ENCODE results near the gene PRDM11. TPM values are rescaled to one million over a fixed set of nuclear protein-coding genes. Genes with fewer than 3 reads are reported as not detected.
A peak's percentile ranks its signal among the peaks of the same experiment; 100 is the strongest.

The PRDM11 gene
- polyA plus RNA-seq, 6 donors from 2014 or later: 0.75 to 3.6 (median 1.6) TPM

DNA sequence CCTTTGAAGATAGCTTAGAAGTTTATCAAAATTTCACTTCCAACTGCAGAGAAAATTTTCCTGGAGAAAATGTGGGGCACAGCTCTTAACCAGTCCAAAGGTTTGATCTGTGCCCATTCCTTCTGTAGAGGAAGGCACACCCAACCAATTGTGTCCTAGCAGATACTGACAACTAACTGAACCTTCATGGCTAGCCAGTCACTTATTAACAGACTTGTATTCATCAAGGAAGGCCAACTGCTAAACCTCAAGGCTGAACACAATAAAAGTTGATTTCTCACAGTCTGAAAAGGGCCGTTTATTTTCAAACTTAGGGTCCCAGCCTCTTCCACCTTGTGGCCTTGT is 120.2 kb downstream of the PRDM11 start:
- DNase-seq: no peak
- Mint-ChIP-seq H3K4me3 (no peak overlapping the region), H3K27me3 (peaks cover 56 to 74% (median 65%) of the 10 kb centered on the region in 3 donors), H3K36me3 (peaks cover 6 to 7% of the 10 kb centered on the region in 2 donors), H3K9me3 (peaks cover 4 to 9% (median 5%) of the 10 kb centered on the region in 7 donors), H3K4me1 (peaks cover 0 to 2% (median 0%) of the 10 kb centered on the region in 3 donors), H3K27ac (no peak overlapping the region)
- no peak for ATAC-seq (ENCODE audit: low read depth in 2 of 2)

DNA sequence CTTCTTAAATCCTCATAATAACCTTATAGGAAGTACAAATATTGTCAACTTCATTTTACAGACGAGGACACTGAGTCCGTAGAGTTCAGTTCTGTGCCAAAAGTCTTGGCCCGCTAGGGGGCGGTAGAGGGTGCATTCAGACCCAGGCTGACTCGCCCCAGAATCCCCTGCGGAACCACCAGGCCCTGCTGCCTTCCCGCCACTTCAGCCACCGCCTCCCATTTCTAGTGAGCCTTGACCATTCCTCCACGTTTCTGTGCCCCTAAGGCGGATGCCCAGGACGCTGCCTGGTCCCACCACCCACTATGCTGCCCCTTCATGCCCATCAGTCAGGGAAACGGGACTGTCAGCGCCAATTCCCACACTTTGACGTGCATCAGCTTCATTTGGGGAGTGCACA is 120.6 kb downstream of the PRDM11 start:
- H3K36me3 Mint-ChIP-seq: peaks cover 6 to 9% of the 10 kb centered on the region in 2 donors
- H3K27me3 Mint-ChIP-seq: peaks cover 58 to 73% (median 66%) of the 10 kb centered on the region in 3 donors
- DNase-seq: no peak
- ATAC-seq (ENCODE audit: low read depth in 2 of 2): no peak
- H3K27ac Mint-ChIP-seq: no peak overlapping the region
- no peak overlapping the region for H3K4me3 Mint-ChIP-seq
- peaks cover 0 to 2% (median 0%) of the 10 kb centered on the region in 3 donors for H3K4me1 Mint-ChIP-seq
- H3K9me3 Mint-ChIP-seq: peaks cover 4 to 11% (median 5%) of the 10 kb centered on the region in 7 donors

DNA sequence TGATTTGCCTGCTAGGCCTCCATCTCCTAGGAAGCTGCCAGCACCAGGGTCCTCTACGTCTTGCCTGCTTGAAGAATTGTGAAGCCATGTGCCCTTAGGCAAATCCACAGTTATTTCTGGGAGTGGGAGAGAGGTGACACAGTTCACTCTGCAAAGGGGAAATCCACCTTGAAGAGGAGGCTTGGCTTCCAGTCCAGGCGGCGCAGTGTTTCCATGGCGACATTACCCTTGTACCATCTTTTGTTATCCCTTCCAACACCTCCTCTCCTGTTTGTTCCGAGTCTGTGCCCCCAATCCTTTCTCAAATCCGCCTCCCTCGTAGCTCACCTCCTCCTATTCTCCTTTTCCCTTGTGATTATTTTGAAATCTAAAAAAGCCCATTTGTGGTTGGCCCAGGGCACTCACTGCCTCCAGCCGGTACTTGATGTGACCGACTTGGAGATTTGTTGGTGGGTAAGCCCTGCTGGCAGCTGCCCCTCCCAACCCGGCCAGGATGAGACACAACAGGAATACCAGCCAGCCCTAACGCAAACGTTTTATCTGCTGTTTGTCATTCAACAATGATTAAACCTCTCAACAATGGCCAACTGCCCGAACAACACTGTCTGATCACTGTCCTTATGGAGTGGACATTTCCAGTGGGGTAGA is 121.3 kb downstream of the PRDM11 start:
- peaks cover 4 to 11% (median 6%) of the 10 kb centered on the region in 7 donors for H3K9me3 Mint-ChIP-seq
- ATAC-seq (ENCODE audit: low read depth in 2 of 2) (no peak), DNase-seq (no peak)
- H3K36me3 Mint-ChIP-seq: peaks cover 6 to 9% of the 10 kb centered on the region in 2 donors
- H3K27me3 Mint-ChIP-seq: peaks cover 59 to 70% (median 66%) of the 10 kb centered on the region in 3 donors
- no peak overlapping the region for H3K27ac Mint-ChIP-seq
- H3K4me3 Mint-ChIP-seq: no peak overlapping the region
- peaks cover 0 to 2% (median 0%) of the 10 kb centered on the region in 3 donors for H3K4me1 Mint-ChIP-seq

DNA sequence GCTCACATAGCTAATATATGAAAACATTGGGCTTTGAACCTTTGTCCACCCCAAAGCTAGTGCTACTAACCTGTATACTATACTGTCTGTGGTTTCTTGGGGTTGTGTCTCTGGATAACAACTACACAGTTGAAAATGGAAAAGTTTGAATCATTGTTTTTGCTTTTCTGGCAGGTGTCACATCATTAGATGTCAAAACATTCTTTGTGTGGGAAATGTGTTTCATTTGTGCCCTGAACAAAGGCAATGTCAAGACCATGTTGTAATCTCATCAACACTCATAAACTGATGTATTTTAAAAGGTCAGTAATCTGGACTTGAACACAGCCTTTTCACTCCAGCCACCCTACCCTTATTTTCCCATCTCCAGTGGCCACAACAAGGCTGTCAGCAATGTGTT is 123.2 kb downstream of the PRDM11 start:
- ATAC-seq (ENCODE audit: low read depth in 2 of 2) (no peak), DNase-seq (no peak)
- Mint-ChIP-seq H3K9me3 (peaks cover 4 to 11% (median 6%) of the 10 kb centered on the region in 7 donors), H3K4me1 (peaks cover 0 to 2% (median 0%) of the 10 kb centered on the region in 3 donors), H3K27ac (no peak overlapping the region), H3K36me3 (peaks cover 6 to 9% of the 10 kb centered on the region in 2 donors), H3K4me3 (no peak overlapping the region), H3K27me3 (peaks cover 55 to 73% (median 65%) of the 10 kb centered on the region in 3 donors)

DNA sequence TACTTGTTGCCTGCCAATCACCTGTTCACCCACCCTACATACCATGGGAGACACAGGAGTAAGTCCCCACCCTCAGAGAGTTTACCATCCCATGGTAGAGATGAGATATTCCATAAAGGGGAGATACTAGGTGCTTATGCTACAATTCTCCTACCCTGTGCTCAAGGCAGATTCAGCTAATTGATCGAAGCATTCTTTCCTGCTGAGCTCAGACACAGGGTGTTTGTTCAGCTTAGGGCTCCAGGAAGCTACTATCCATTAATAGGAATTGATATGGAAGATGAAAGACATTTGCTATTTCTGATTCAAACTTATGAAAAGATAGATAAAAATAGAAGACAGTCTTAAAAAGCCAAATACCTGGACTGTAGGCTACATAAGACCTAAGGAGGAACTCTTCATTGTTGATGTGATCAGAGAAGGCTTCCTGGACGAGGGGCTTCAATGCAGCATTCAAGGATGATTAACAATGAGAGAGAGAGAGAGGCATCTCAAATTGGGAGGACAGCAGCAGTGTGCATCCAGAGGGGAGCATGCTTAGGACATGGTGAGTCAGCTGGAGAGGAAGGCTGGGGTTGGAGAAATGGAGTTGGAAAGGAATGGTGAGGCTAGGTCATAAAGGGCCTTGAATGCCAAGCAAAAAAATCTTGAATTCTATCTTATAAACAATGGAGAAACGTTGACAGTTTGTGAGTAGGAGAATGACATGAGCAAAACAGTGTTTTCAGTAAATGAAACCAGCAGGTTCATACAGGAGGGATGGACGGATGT is 124.7 kb downstream of the PRDM11 start:
- peaks cover 51 to 75% (median 74%) of the 10 kb centered on the region in 3 donors for H3K27me3 Mint-ChIP-seq
- H3K9me3 Mint-ChIP-seq: peaks cover 6 to 11% (median 6%) of the 10 kb centered on the region in 7 donors
- H3K4me3 Mint-ChIP-seq: no peak overlapping the region
- DNase-seq (no peak), ATAC-seq (ENCODE audit: low read depth in 2 of 2) (no peak)
- peaks cover 6 to 9% of the 10 kb centered on the region in 2 donors for H3K36me3 Mint-ChIP-seq
- no peak overlapping the region for H3K27ac Mint-ChIP-seq
- H3K4me1 Mint-ChIP-seq: peaks cover 0 to 2% (median 0%) of the 10 kb centered on the region in 3 donors

DNA sequence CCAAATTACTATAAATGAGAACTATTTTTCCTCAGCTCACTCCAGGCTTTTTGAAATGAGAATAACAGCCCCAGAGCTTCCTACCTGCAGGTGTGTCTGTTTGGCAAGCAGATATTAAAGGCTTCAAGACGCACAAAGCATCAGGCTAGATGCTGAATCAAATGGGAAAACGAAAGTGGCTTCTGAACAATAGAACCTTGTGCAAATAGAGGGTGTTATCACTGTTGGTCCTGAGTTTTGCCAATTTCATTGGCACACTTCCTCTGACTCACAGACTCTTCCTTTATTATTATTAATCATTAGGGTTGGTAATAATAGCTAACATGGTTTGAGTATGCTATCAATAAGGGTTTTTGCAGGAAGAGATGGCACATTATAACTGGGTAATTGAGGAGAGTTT is 126.3 kb downstream of the PRDM11 start:
- Mint-ChIP-seq H3K4me3 (no peak overlapping the region), H3K27me3 (peaks cover 59 to 78% (median 74%) of the 10 kb centered on the region in 3 donors), H3K36me3 (peaks cover 6 to 9% of the 10 kb centered on the region in 2 donors), H3K9me3 (peaks cover 6 to 15% (median 7%) of the 10 kb centered on the region in 7 donors), H3K4me1 (peaks cover 0 to 2% (median 0%) of the 10 kb centered on the region in 3 donors), H3K27ac (no peak overlapping the region)
- no peak for ATAC-seq (ENCODE audit: low read depth in 2 of 2)
- DNase-seq: no peak

DNA sequence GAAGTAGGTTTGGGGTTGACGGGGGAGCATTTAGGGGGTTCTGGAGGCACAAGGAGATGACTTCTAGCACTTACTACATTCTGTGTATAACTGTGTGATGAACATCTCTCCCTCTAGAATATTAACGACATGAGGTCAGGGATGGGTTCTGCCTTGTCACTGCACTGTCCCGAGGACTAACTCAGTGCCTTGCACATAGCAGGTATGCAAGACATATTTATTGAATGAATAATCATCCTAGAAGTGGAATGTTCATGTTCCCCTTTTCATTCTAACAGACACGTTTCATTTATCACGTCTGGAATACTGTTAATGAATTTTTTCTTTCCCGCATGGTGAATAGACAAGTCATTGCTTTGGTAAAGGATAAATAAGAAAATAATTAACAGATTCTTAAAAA is 127.1 kb downstream of the PRDM11 start:
- no peak for DNase-seq
- Mint-ChIP-seq H3K27ac (no peak overlapping the region), H3K4me1 (no peaks in the 10 kb centered on the region), H3K4me3 (no peak overlapping the region), H3K9me3 (peaks cover 6 to 16% (median 7%) of the 10 kb centered on the region in 7 donors), H3K27me3 (peaks cover 66 to 80% (median 77%) of the 10 kb centered on the region in 3 donors), H3K36me3 (peaks cover 6 to 9% of the 10 kb centered on the region in 2 donors)
- no peak for ATAC-seq (ENCODE audit: low read depth in 2 of 2)

DNA sequence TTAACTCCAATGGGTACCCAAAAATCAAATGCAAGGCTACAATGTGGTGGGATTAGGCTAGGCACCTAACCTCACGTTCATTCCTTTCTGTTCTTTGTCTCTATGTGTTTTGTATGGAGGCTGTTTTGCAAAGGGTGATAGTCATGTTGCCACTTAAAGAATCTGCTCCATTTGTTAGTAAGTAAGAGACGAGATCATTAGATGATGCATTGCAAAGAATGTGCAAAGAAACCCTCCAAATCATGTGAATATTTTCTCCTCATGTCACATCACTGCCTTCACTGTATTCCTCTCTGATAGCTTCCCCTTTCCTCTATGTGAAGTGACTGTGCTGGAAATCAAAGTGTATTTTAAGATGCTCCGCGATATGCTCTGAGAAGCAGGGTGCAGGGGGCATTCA is 127.8 kb downstream of the PRDM11 start:
- Mint-ChIP-seq H3K36me3 (peaks cover 6 to 9% of the 10 kb centered on the region in 2 donors), H3K27me3 (peaks cover 60 to 75% (median 72%) of the 10 kb centered on the region in 3 donors)

DNA sequence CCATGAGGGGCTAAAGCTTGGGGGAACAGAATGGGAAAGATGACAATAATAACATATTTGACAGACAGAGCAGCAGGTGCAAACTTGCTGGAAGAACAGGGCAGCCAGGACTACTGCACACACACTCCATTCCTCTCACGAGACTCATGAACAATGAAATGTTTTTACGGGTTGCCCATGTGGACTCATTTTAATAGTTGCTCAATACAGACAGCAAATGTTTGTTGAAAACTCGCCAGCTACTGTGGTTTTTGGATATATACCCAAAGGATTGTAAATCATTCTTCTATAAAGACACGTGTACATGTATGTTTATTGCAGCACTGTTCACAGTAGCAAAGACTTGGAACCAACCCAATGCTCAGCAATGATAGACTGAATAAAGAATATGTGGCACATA is 129.4 kb downstream of the PRDM11 start:
- Mint-ChIP-seq H3K27ac (no peak overlapping the region), H3K4me1 (no peaks in the 10 kb centered on the region), H3K27me3 (peaks cover 52 to 74% (median 71%) of the 10 kb centered on the region in 3 donors), H3K4me3 (no peak overlapping the region), H3K36me3 (peaks cover 11 to 17% of the 10 kb centered on the region in 2 donors), H3K9me3 (peaks cover 6 to 29% (median 11%) of the 10 kb centered on the region in 7 donors)
- no peak for DNase-seq
- no peak for ATAC-seq (ENCODE audit: low read depth in 2 of 2)

More for the DNA sequence above, 127.8 kb downstream of the PRDM11 start:
- H3K9me3 Mint-ChIP-seq: peaks cover 6 to 16% (median 8%) of the 10 kb centered on the region in 7 donors
- DNase-seq (no peak), ATAC-seq (ENCODE audit: low read depth in 2 of 2) (no peak)
- H3K4me1 Mint-ChIP-seq: no peaks in the 10 kb centered on the region
- H3K27ac Mint-ChIP-seq: no peak overlapping the region
- H3K4me3 Mint-ChIP-seq: no peak overlapping the region

DNA sequence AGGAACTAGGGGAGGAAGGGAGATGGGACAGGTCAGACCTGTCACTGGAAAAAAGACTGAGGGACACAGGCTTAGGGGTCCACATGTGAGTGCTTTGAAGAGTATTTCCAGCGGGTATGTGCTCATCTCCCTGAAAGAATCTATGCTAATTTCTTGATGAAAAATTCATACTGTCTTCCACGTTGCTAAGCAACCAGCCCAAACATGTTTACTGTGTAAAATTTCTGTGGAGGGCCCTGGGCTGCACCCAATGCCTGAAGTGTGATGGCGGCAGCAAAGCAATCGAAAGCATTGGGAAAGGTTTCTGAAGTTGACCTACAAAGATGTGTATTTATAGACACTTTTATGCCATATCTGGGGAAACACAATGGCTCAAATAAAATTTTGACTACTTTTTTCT is 132.3 kb downstream of the PRDM11 start:
- Mint-ChIP-seq H3K4me1 (no peaks in the 10 kb centered on the region), H3K4me3 (no peak overlapping the region), H3K36me3 (peaks cover 5 to 8% of the 10 kb centered on the region in 2 donors), H3K27ac (peak overlapping the region in 1 of 6 donors; percentile 2), H3K9me3 (peaks cover 0 to 19% (median 6%) of the 10 kb centered on the region in 7 donors), H3K27me3 (peaks cover 37 to 70% (median 66%) of the 10 kb centered on the region in 3 donors)
- DNase-seq (no peak), ATAC-seq (ENCODE audit: low read depth in 2 of 2) (no peak)

DNA sequence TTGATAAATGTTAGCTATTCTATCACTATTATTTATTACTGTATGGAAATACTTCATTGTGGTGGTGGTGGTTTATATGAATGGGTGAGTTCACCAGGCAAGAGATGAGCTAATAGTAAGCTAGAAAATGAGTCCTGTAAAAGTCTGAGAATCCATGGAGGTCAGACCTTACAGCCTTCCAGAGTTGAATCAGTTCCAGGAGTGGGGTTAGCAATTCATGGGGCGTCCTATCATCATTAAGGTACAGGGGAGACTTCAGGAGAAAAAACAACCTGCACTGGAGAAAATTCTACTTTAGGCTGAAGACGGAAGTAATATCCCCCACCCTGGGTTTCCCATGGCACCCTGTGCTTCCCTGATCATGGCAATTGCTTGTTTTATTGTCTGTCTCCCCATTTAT is 133.2 kb downstream of the PRDM11 start:
- Mint-ChIP-seq H3K36me3 (peaks cover 5 to 8% of the 10 kb centered on the region in 2 donors), H3K27me3 (peaks cover 40 to 74% (median 68%) of the 10 kb centered on the region in 3 donors), H3K9me3 (peaks cover 0 to 19% (median 6%) of the 10 kb centered on the region in 7 donors), H3K27ac (no peak overlapping the region), H3K4me1 (no peaks in the 10 kb centered on the region), H3K4me3 (no peak overlapping the region)
- DNase-seq (no peak), ATAC-seq (ENCODE audit: low read depth in 2 of 2) (no peak)

DNA sequence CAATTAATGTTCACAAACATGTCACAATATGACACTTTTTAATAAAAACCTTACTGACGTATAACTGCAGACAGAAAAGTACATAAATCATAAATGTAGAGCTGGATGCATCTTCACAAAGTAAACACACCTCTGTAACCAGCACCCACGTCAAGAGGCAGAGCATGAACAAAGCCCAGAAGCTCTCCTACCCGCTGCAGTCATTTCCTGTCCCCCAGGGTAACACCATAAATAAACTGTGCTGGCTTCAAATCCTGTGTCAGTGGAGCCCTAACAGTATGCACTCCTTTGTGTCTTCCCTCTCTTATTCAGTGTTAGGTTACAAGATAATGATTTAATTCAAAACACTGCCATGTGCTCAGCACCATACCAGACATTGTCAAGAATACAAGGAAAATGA is 134.0 kb downstream of the PRDM11 start:
- Mint-ChIP-seq H3K36me3 (peaks cover 5 to 8% of the 10 kb centered on the region in 2 donors), H3K4me3 (no peak overlapping the region), H3K27ac (no peak overlapping the region), H3K9me3 (peaks cover 0 to 19% (median 6%) of the 10 kb centered on the region in 7 donors), H3K27me3 (peaks cover 32 to 73% (median 68%) of the 10 kb centered on the region in 3 donors), H3K4me1 (peaks cover 0 to 3% (median 1%) of the 10 kb centered on the region in 3 donors)
- no peak for DNase-seq
- no peak for ATAC-seq (ENCODE audit: low read depth in 2 of 2)

DNA sequence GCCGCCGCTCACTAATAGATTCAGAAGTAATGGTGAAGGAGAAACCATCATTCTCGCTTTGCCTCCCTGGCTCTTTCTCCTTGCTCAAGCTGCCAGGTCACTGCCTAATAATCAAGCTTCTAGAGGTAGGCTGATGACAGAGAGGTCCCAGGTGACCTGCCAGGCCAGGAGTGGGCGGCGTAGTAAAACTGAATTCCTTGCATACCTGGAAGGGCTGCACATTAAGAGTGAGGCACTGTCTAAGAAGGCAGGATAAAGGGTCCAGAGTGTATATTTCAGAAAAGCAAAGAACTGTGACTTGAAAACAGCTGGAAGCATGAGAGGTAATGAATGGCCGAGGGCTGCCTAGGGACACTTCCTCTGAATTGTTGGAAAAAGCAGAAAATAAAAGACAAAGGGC is 135.6 kb downstream of the PRDM11 start:
- DNase-seq (no peak), ATAC-seq (ENCODE audit: low read depth in 2 of 2) (no peak)
- peaks cover 33 to 76% (median 72%) of the 10 kb centered on the region in 3 donors for H3K27me3 Mint-ChIP-seq
- peak overlapping the region in 1 of 8 donors; percentile 44 for H3K4me3 Mint-ChIP-seq
- peaks cover 5 to 8% of the 10 kb centered on the region in 2 donors for H3K36me3 Mint-ChIP-seq
- peaks cover 0 to 19% (median 5%) of the 10 kb centered on the region in 7 donors for H3K9me3 Mint-ChIP-seq
- H3K27ac Mint-ChIP-seq: no peak overlapping the region
- H3K4me1 Mint-ChIP-seq: peaks cover 0 to 8% (median 3%) of the 10 kb centered on the region in 3 donors

Measured in naive B cell (primary cell).